ENCODE measurements around the gene PRR16.
"Not testable (repeated sequence)": the region's sequence is repeated elsewhere in the genome, so short reads cannot be mapped to it uniquely, and the experiment has no call there.

GRCh38 chr5:120702817-120703538 lies 238.9 kb downstream of the PRR16 start:
- TF ChIP-seq, protein P1, sequence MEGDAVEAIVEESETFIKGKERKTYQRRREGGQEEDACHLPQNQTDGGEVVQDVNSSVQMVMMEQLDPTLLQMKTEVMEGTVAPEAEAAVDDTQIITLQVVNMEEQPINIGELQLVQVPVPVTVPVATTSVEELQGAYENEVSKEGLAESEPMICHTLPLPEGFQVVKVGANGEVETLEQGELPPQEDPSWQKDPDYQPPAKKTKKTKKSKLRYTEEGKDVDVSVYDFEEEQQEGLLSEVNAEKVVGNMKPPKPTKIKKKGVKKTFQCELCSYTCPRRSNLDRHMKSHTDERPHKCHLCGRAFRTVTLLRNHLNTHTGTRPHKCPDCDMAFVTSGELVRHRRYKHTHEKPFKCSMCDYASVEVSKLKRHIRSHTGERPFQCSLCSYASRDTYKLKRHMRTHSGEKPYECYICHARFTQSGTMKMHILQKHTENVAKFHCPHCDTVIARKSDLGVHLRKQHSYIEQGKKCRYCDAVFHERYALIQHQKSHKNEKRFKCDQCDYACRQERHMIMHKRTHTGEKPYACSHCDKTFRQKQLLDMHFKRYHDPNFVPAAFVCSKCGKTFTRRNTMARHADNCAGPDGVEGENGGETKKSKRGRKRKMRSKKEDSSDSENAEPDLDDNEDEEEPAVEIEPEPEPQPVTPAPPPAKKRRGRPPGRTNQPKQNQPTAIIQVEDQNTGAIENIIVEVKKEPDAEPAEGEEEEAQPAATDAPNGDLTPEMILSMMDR (IDR thresholded peaks at IDR 0.05; ENCODE audit: low read depth, low read length) = not testable (repeated sequence)
- TF ChIP-seq POLR2A (IDR thresholded peaks at IDR 0.05; ENCODE audit: extremely low read depth, insufficient read length); MYC (IDR thresholded peaks at IDR 0.05; ENCODE audit: low read depth, low read length): not testable (repeated sequence)
- TF ChIP-seq, protein P2, sequence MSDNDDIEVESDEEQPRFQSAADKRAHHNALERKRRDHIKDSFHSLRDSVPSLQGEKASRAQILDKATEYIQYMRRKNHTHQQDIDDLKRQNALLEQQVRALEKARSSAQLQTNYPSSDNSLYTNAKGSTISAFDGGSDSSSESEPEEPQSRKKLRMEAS (IDR thresholded peaks at IDR 0.05; ENCODE audit: low read depth, low read length) = not testable (repeated sequence)
